ENCODE results near the gene CSF2RB.

CSF2RB gene

GRCh38 chr22:36916034-36916433 lies 2.6 kb downstream of the CSF2RB start:
- peaks cover 9% of the 10 kb centered on the region for H3K27me3 ChIP-seq (ENCODE audit: insufficient read depth, low read length, poor library complexity)
- H4K20me1 ChIP-seq (ENCODE audit: insufficient read depth, low read length): no peaks in the 10 kb centered on the region
- TF ChIP-seq CTCF (IDR thresholded peaks at IDR 0.05; ENCODE audit: borderline replicate concordance, extremely low read depth, low read length, poor library complexity, severe bottlenecking) (no peak), EZH2 (IDR thresholded peaks at IDR 0.05; ENCODE audit: borderline replicate concordance, low read depth, low read length, severe bottlenecking) (no peak)
- DNase-seq: no peak
- H3K9ac ChIP-seq (ENCODE audit: low read depth, low read length): no peak overlapping the region
- no peaks in the 10 kb centered on the region for H3K4me1 ChIP-seq (ENCODE audit: insufficient read depth, low read length)
- H3K36me3 ChIP-seq (ENCODE audit: insufficient read depth, low read length): no peaks in the 10 kb centered on the region
- no peaks in the 10 kb centered on the region for H3K79me2 ChIP-seq (ENCODE audit: insufficient read depth, low read length)
- H3K27ac ChIP-seq (ENCODE audit: low read length): no peak overlapping the region
- ATAC-seq (ENCODE audit: insufficient read depth, low read depth): no peak
- no peak overlapping the region for H3K4me3 ChIP-seq (ENCODE audit: low read depth in 1 of 2, low read length in 2 of 2)
- no peak overlapping the region for H2AFZ ChIP-seq (ENCODE audit: low read depth, low read length)
- no peaks in the 10 kb centered on the region for H3K9me3 ChIP-seq (ENCODE audit: insufficient read depth, low read length, severe bottlenecking)
- no peak overlapping the region for H3K4me2 ChIP-seq (ENCODE audit: insufficient read depth, low read length)

DNA sequence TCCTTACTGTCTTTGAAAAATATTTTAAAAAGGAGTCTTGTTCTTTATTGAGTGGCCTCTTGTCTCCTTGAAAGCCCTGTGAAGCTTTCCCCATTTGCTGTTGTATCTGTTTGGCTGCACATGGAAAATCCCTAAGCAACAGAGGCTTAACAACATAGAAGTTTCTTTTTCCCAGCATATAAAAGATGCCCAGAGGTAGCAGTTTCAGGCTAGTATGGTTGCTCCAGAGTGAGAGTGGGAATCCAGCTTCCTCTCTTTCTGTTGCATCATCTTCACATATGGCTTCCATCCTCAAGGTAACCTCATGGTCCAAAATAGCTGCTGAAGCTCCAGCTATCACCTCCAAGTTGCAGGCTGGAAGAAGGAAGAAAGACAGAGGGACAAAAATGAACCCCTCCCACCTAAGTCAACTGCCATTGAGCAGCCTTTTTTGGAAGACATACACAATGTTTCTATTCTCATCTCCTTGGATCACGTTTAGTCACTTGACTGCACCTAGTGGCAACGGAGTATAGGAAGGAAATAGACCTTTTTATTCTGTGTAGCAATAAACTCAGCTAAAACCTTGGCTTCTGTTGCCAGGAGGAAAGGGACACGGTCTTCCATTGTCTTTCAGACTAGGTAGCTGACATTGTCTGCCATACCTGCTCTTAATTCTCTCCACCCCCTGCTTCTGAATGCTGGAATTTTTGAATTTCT lies 5.3 kb downstream of the CSF2RB start:
- Histone ChIP-seq H3K4me1 (ENCODE audit: insufficient read depth, low read length) (no peaks in the 10 kb centered on the region), H3K9me3 (ENCODE audit: insufficient read depth, low read length, severe bottlenecking) (no peaks in the 10 kb centered on the region), H4K20me1 (ENCODE audit: insufficient read depth, low read length) (0 out of 2 replicates have a peak, but pooled peaks cover 6% of the 10 kb centered on the region), H3K27me3 (ENCODE audit: insufficient read depth, low read length, poor library complexity) (peaks cover 21% of the 10 kb centered on the region), H2AFZ (ENCODE audit: low read depth, low read length) (no peak overlapping the region), H3K79me2 (ENCODE audit: insufficient read depth, low read length) (no peaks in the 10 kb centered on the region), H3K27ac (ENCODE audit: low read length) (no peak overlapping the region), H3K4me2 (ENCODE audit: insufficient read depth, low read length) (no peak overlapping the region), H3K36me3 (ENCODE audit: insufficient read depth, low read length) (no peaks in the 10 kb centered on the region), H3K4me3 (ENCODE audit: low read depth in 1 of 2, low read length in 2 of 2) (no peak overlapping the region), H3K9ac (ENCODE audit: low read depth, low read length) (no peak overlapping the region)
- no peak for DNase-seq
- no peak for TF ChIP-seq CTCF (IDR thresholded peaks at IDR 0.05; ENCODE audit: borderline replicate concordance, extremely low read depth, low read length, poor library complexity, severe bottlenecking)
- no peak for TF ChIP-seq EZH2 (IDR thresholded peaks at IDR 0.05; ENCODE audit: borderline replicate concordance, low read depth, low read length, severe bottlenecking)
- ATAC-seq (ENCODE audit: insufficient read depth, low read depth): no peak

GRCh38 chr22:36921309-36922104 lies 8.1 kb downstream of the CSF2RB start:
- H3K4me1 ChIP-seq (ENCODE audit: insufficient read depth, low read length): no peaks in the 10 kb centered on the region
- no peak overlapping the region for H3K4me2 ChIP-seq (ENCODE audit: insufficient read depth, low read length)
- H3K9ac ChIP-seq (ENCODE audit: low read depth, low read length): no peak overlapping the region
- H3K36me3 ChIP-seq (ENCODE audit: insufficient read depth, low read length): no peaks in the 10 kb centered on the region
- peaks cover 18% of the 10 kb centered on the region for H3K27me3 ChIP-seq (ENCODE audit: insufficient read depth, low read length, poor library complexity)
- no peak overlapping the region for H3K27ac ChIP-seq (ENCODE audit: low read length)
- H2AFZ ChIP-seq (ENCODE audit: low read depth, low read length): no peak overlapping the region
- TF ChIP-seq CTCF (IDR thresholded peaks at IDR 0.05; ENCODE audit: borderline replicate concordance, extremely low read depth, low read length, poor library complexity, severe bottlenecking): no peak
- TF ChIP-seq EZH2 (IDR thresholded peaks at IDR 0.05; ENCODE audit: borderline replicate concordance, low read depth, low read length, severe bottlenecking): no peak
- 0 out of 2 replicates have a peak, but pooled peaks cover 6% of the 10 kb centered on the region for H4K20me1 ChIP-seq (ENCODE audit: insufficient read depth, low read length)
- no peak for ATAC-seq (ENCODE audit: insufficient read depth, low read depth)
- H3K79me2 ChIP-seq (ENCODE audit: insufficient read depth, low read length): no peaks in the 10 kb centered on the region
- no peak overlapping the region for H3K4me3 ChIP-seq (ENCODE audit: low read depth in 1 of 2, low read length in 2 of 2)
- no peaks in the 10 kb centered on the region for H3K9me3 ChIP-seq (ENCODE audit: insufficient read depth, low read length, severe bottlenecking)
- DNase-seq: no peak
